Astrocyte of the spinal cord (primary cell): ENCODE results near the gene SSBP1.

Experiments used
- DNase-seq: peaks from one replicate; pipeline ENCODE4 v3.0.0; 2011; ENCODE audit warnings: low read depth, low spot score
- H3K4me3 ChIP-seq: 2 replicates; pipeline ENCODE4 v1.5.1; 2011; ENCODE audit warnings: low read depth, mild to moderate bottlenecking, low read length, moderate library complexity
- in situ Hi-C: cut with HindIII; loops from 2 replicates; pipeline ENCODE4 v1.10.0; 2017; ENCODE audit warnings: low sequenced_read_pairs
- TF ChIP-seq, protein P1 (sequence below): IDR thresholded peaks from 2 replicates; pipeline ENCODE4 v1.5.1; 2012; ENCODE audit warnings: low read depth, mild to moderate bottlenecking, low read length, inconsistent platforms

SSBP1 gene

DNA sequence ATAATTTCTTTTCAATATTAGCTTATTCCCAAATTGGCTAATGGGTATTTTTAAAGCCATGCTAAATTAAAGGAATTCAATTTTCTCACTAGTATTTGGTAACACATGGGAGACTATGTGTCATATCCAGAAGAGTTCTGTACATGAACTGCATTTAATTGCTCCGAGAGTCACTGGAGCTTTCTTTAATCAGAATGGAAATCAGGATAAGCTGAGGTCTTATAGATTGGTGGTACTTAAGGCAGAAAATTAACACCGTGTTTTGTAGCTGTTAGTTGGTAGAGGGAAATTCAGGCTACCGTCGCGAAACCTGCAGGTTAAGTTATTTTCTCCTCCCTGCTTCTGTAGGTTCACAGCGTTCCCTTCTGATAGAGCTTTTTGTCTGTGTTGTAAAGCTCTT is 29.8 kb upstream of the SSBP1 start, which contains the start of gene WEE2:
Gene WEE2 (plus strand): TSS at position 3 of the 400 bp plus-strand sequence. CDS start 406 bp downstream, outside the sequence.
- TF ChIP-seq, protein P1, sequence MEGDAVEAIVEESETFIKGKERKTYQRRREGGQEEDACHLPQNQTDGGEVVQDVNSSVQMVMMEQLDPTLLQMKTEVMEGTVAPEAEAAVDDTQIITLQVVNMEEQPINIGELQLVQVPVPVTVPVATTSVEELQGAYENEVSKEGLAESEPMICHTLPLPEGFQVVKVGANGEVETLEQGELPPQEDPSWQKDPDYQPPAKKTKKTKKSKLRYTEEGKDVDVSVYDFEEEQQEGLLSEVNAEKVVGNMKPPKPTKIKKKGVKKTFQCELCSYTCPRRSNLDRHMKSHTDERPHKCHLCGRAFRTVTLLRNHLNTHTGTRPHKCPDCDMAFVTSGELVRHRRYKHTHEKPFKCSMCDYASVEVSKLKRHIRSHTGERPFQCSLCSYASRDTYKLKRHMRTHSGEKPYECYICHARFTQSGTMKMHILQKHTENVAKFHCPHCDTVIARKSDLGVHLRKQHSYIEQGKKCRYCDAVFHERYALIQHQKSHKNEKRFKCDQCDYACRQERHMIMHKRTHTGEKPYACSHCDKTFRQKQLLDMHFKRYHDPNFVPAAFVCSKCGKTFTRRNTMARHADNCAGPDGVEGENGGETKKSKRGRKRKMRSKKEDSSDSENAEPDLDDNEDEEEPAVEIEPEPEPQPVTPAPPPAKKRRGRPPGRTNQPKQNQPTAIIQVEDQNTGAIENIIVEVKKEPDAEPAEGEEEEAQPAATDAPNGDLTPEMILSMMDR = no peak
- in situ Hi-C loops = no loop called here
- DNase-seq = no peak
- H3K4me3 ChIP-seq = no peak within 1 kb of the TSS

DNA sequence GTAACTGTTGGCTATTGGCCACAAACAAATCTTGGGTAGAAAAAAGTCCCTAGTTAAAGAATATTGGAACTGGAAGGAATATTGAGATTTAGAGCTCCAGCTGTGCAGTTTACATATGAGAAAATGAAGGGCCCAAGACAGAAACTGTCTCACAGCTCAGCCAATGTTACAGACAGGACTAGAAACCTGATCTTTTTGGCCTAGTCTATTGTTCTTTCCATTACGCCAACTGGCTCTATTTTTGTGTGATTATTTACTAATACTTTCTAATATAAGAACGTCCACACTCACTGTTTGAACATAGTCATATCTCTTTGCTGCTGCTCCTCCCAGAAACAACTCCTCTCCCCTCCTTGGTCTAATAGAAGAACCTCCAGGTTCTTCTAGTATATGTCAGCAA is 28.8 kb upstream of the SSBP1 start:
- no peak overlapping the region for H3K4me3 ChIP-seq
- in situ Hi-C loops = no loop called here
- TF ChIP-seq, protein P1 = no peak
- no peak for DNase-seq

DNA sequence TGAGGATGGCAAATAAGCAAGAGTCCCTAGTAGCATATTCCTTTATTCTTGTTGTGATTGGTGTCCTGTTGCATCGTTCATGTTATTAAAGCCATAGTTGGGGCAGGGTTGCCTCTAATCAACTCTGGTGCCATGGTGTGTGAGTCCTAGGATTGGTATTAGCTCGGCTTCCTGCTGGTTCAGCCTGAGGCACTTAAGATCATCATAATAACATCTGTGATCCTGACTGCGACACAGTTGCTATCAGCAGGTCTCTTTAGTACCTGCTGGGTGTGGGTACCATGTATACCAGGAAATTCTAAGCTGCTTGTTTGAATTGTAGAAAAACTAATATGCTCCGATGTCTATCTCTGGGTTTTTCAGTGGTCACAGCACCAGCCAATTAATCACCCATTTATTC is 28.4 kb upstream of the SSBP1 start:
- no peak overlapping the region for H3K4me3 ChIP-seq
- no peak for DNase-seq
- in situ Hi-C loops = no loop called here
- TF ChIP-seq, protein P1 = no peak

DNA sequence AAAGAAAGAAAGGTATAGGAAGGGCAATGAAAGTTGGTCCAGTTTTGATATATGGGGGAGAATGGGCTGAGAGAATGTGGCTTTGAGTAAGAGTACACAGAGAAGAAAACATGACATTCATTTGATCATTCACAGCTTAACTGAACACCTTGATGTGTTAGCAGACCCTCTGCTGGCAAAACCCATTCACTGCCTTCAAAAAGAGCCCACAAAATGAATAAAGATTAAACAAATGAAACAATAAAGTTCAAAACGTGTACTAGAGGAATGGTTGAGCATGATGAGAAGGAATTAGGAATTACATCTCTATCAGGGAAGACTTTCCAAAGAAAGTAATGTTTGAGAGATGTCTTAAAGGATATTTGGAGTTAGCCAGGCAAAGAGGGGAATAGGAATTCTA is 27.9 kb upstream of the SSBP1 start:
- TF ChIP-seq, protein P1 = no peak
- H3K4me3 ChIP-seq = no peak overlapping the region
- in situ Hi-C loops = no loop called here
- no peak for DNase-seq

DNA sequence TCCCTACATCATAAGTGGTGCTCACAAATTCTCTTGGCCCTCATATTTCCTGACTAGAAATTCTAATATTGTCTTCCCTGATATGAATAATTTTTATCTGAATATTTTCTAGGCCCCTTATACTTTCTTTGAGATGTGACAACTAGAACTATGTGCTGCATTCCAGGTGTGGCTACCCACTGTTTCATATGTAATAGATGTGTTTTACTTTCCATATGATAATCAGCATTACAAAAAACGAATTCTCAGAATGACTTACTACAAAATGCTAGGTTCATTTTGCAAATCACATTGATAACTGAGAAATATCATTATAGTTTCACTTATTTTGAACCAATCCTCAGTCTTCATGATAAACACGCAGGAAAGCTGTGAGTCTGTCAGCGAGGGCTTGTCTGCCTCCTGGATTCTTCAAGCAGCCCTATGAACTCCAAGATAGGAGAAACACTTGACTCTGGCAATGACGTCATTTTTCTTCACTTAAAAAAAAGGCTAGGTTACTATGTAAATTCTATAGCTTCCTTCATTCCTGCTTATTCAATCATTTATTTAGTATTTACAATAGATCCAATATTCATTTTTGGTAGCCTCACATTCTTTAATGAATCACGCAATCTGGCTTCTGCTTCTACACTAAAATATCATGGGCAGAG is 25.4 kb upstream of the SSBP1 start:
- TF ChIP-seq, protein P1 = no peak
- in situ Hi-C loops = no loop called here
- H3K4me3 ChIP-seq = no peak overlapping the region
- DNase-seq = no peak

DNA sequence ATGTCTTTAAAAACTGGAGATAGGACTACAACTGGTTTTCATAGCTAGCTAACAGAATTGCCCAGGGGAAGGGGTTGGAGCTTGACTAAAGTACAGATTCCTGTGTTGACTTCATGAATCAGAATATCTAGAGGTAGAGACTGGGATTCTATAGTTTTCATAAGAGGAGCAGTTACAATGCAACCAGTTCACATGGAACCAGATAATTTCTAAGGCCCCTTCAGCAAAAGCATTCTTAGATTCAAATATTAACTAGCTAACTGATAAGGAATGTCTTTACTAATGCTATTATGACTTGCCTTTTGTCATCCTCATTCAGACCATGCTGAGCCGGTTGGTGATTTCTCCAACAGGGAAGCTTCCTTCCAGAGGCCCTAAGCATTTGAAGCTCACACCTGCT is 24.3 kb upstream of the SSBP1 start:
- in situ Hi-C loops = no loop called here
- TF ChIP-seq, protein P1 = no peak
- H3K4me3 ChIP-seq = no peak overlapping the region
- no peak for DNase-seq
